OCI-LY1 (cell line): ENCODE measurements around the gene FHIT.

ENCODE experiments used
- CTCF ChIP-seq: fragments of 200-600 bp; sonication (generic), shearing (Covaris generic); IDR thresholded peaks from 2 replicates; pipeline ENCODE4 v1.5.1; 2017; ENCODE audit warnings: mild to moderate bottlenecking, antibody characterized with exemption, low read length, moderate library complexity, mixed read lengths
- EZH2 ChIP-seq: fragments of 200-600 bp; sonication (generic), shearing (Covaris generic); IDR thresholded peaks from 2 replicates; pipeline ENCODE4 v1.8.0; 2017; ENCODE audit warnings: borderline replicate concordance, mixed run types, mild to moderate bottlenecking, antibody characterized with exemption, low read length, moderate library complexity, mixed read lengths

DNA sequence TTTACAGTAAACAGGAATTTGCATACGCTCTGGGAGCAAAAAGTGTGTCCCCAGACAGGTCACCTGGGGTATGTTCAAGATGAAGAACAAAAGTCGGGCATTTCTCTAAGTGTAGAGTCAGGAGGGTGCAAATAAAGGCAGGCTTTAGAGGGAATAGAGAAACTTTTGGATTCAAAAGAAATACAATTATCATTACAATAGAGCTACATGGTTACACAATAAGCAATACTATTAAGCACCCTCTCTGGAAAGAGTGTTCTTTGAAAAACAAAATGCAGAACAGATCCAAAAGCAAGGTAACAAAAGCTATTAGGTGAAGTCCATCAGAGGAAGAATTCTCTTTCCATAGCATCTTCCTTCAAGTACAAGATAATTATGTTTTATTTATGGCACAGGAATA is 679.7 kb downstream of the FHIT start:
- TF ChIP-seq CTCF = no peak
- no peak for TF ChIP-seq EZH2
